Esophagus muscularis mucosa (tissue), 4 donors: Measurements from ENCODE around the gene SCAP.

Experiments
- EP300 ChIP-seq: sonication (generic); formaldehyde crosslinking; IDR thresholded peaks from one replicate; pipeline ENCODE4 v1.6.1; 2017; ENCODE audit warnings: antibody characterized with exemption
- POLR2A ChIP-seq: fragments of 450-650 bp; IDR thresholded peaks from one replicate; pipeline ENCODE4 v1.6.1; 2017; ENCODE audit warnings: antibody characterized with exemption, moderate library complexity, mild to moderate bottlenecking, low read depth
- POLR2AphosphoS5 ChIP-seq, 2 donors: sonication (generic); formaldehyde crosslinking; IDR thresholded peaks; one replicate each; pipeline ENCODE4 v1.6.1; 2017; ENCODE audit warnings: antibody characterized with exemption in 2 of 2
- TF ChIP-seq, protein P1 (sequence below), 3 experiments: fragments of 200-600 bp in 2 of 3; fragments of 450-650 bp in 1 of 3; sonication (generic) in 2 of 3; IDR thresholded peaks; one replicate each; pipeline ENCODE4 v1.5.1; 2017 to 2019; ENCODE audit warnings: antibody characterized with exemption in 3 of 3, mild to moderate bottlenecking in 2 of 3, moderate library complexity in 1 of 3

DNA sequence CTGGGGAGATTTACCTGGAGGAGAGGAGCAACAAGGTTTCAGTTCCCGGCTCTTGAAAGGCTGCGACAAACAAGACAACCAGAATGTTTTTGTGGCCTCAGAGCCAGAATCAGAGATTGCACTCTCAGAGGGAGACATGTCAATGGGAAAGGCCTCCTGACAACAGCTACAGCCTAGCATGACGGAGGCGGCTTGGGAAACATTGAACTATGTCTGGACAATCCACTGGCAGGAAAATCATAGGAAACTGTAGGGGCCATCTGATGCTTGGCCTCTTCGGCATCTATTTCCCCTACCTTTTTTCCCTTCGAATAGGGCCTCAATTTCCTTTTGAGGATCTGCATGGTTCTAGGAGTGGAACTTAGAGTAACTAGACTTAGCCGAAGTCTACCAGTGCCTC is 108.1 kb downstream of the SCAP start:
- no peak for TF ChIP-seq POLR2A
- no peak for TF ChIP-seq EP300
- TF ChIP-seq, protein P1, sequence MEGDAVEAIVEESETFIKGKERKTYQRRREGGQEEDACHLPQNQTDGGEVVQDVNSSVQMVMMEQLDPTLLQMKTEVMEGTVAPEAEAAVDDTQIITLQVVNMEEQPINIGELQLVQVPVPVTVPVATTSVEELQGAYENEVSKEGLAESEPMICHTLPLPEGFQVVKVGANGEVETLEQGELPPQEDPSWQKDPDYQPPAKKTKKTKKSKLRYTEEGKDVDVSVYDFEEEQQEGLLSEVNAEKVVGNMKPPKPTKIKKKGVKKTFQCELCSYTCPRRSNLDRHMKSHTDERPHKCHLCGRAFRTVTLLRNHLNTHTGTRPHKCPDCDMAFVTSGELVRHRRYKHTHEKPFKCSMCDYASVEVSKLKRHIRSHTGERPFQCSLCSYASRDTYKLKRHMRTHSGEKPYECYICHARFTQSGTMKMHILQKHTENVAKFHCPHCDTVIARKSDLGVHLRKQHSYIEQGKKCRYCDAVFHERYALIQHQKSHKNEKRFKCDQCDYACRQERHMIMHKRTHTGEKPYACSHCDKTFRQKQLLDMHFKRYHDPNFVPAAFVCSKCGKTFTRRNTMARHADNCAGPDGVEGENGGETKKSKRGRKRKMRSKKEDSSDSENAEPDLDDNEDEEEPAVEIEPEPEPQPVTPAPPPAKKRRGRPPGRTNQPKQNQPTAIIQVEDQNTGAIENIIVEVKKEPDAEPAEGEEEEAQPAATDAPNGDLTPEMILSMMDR (IDR thresholded peaks at IDR 0.05): no peak
- TF ChIP-seq POLR2AphosphoS5 (IDR thresholded peaks at IDR 0.05): no peak
